Astrocyte (in vitro differentiated cells and primary cell): ENCODE results near the gene TBRG4. TPM values are rescaled to one million over a fixed set of nuclear protein-coding genes. Genes with fewer than 3 reads are reported as not detected.

ENCODE experiments used
- DNase-seq: peaks from one replicate; pipeline ENCODE4 v3.0.0-alpha.2; 2010; ENCODE audit warnings: low read depth
- FAIRE-seq: peaks from 2 replicates; lab custom pipeline; 2011; peaks lifted over from hg19 to GRCh38; lab: Jason Lieb, UNC
- H2AFZ ChIP-seq: 2 replicates; pipeline ENCODE4 v1.6.0; 2012; ENCODE audit warnings: low read depth, low read length, inconsistent platforms
- H3K27ac ChIP-seq: 2 replicates; pipeline ENCODE4 v1.5.1; 2011; ENCODE audit warnings: low read depth, low read length, inconsistent platforms
- H3K27me3 ChIP-seq: 2 replicates; pipeline ENCODE4 v1.6.0; 2011; ENCODE audit warnings: low read length, inconsistent platforms; ENCODE audit not compliant: insufficient read depth
- H3K36me3 ChIP-seq: 2 replicates; pipeline ENCODE4 v1.5.1; 2011; ENCODE audit warnings: low read length, inconsistent platforms; ENCODE audit not compliant: insufficient read depth
- H3K4me1 ChIP-seq: 2 replicates; pipeline ENCODE4 v1.5.1; 2011; ENCODE audit warnings: low read length, inconsistent platforms; ENCODE audit not compliant: insufficient read depth
- H3K4me2 ChIP-seq: 2 replicates; pipeline ENCODE4 v1.6.0; 2012; ENCODE audit warnings: low read length, inconsistent platforms
- H3K4me3 ChIP-seq: 2 replicates; pipeline ENCODE4 v1.5.1; 2011; ENCODE audit warnings: low read depth, mild to moderate bottlenecking, low read length, inconsistent platforms; ENCODE audit not compliant: insufficient read depth
- H3K79me2 ChIP-seq: 2 replicates; pipeline ENCODE4 v1.6.0; 2012; ENCODE audit warnings: mild to moderate bottlenecking, low read length, inconsistent platforms; ENCODE audit not compliant: insufficient read depth
- H3K9ac ChIP-seq: 2 replicates; pipeline ENCODE4 v1.6.0; 2012; ENCODE audit warnings: mild to moderate bottlenecking, low read length, inconsistent platforms
- H3K9me3 ChIP-seq: 2 replicates; pipeline ENCODE4 v1.5.1; 2012; ENCODE audit warnings: low read depth, mild to moderate bottlenecking, low read length, inconsistent platforms; ENCODE audit not compliant: insufficient read depth
- H4K20me1 ChIP-seq: 2 replicates; pipeline ENCODE4 v1.6.0; 2012; ENCODE audit warnings: low read length, inconsistent platforms; ENCODE audit not compliant: insufficient read depth
- H3K27ac Mint-ChIP-seq: one replicate; pipeline ENCODE4 v1.8.0; 2021; ENCODE audit warnings: mild to moderate bottlenecking, mixed read lengths; ENCODE audit not compliant: unreplicated experiment
- H3K27me3 Mint-ChIP-seq: one replicate; pipeline ENCODE4 v1.8.0; 2021; ENCODE audit warnings: low read depth, mixed read lengths; ENCODE audit not compliant: unreplicated experiment
- H3K36me3 Mint-ChIP-seq: one replicate; pipeline ENCODE4 v1.8.0; 2021; ENCODE audit warnings: low read depth, mixed read lengths; ENCODE audit not compliant: unreplicated experiment
- H3K4me1 Mint-ChIP-seq: one replicate; pipeline ENCODE4 v1.8.0; 2021; ENCODE audit warnings: low read depth, mixed read lengths; ENCODE audit not compliant: unreplicated experiment
- H3K4me3 Mint-ChIP-seq: one replicate; pipeline ENCODE4 v1.8.0; 2021; ENCODE audit warnings: mild to moderate bottlenecking, moderate library complexity, mixed read lengths; ENCODE audit not compliant: unreplicated experiment
- H3K9me3 Mint-ChIP-seq: one replicate; pipeline ENCODE4 v1.8.0; 2021; ENCODE audit warnings: mild to moderate bottlenecking, mixed read lengths; ENCODE audit not compliant: unreplicated experiment
- EZH2 ChIP-seq: IDR thresholded peaks from 2 replicates; pipeline ENCODE4 v1.6.1; 2012; ENCODE audit warnings: mild to moderate bottlenecking, low read length, inconsistent platforms; ENCODE audit not compliant: insufficient read depth
- total RNA-seq: library from RNA; stranded (reverse); gene quantifications from 2 replicates; pipeline ENCODE4 v1.2.1, GENCODE V29; 2021
- TF ChIP-seq, protein P1 (sequence below): IDR thresholded peaks from 2 replicates; pipeline ENCODE4 v1.5.1; 2011; ENCODE audit warnings: low read depth, mild to moderate bottlenecking, inconsistent platforms, low read length, moderate library complexity; ENCODE audit not compliant: insufficient read depth

Gene TBRG4
- total RNA-seq, 1 donor from 2014 or later: 65.2 TPM

DNA sequence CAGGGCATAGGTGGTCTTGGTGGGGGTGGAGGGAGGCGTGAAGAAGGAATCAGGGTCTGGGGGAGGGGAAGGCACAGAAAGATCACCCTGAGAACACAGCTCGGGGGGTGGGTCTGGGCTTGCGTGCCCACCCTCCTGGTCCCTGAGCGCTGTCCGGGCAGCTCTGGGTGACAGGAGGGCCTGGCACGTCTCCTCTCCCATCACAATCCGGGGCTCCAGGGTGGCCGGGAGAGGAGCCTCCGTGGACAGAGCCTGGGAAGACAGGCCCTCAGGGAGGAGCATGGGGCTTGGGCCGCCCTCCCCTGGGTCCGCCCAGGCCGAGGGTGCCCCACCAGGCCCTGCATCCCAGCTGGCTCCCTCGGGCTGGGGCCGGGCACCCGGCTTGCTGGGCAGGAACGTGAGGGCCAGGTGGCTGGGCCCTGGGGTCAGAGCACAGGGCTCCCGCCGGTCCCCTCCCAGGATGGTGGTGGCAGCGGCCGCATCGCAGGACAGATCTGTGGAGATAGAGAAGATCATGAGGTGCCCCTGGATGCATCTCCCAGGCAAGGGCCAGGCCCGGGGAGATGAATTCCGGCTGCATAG is 25.8 kb downstream of the TBRG4 start:
- DNase-seq: no peak
- Mint-ChIP-seq H3K4me3 (no peak overlapping the region), H3K27ac (no peak overlapping the region), H3K27me3 (no peaks in the 10 kb centered on the region), H3K9me3 (no peaks in the 10 kb centered on the region), H3K4me1 (no peaks in the 10 kb centered on the region), H3K36me3 (peaks cover 5% of the 10 kb centered on the region)
- Histone ChIP-seq H3K4me3 (no peak overlapping the region), H3K27me3 (no peaks in the 10 kb centered on the region), H3K4me1 (peaks cover 6% of the 10 kb centered on the region), H3K9ac (no peak overlapping the region), H4K20me1 (peaks cover 7% of the 10 kb centered on the region), H3K36me3 (no peaks in the 10 kb centered on the region), H3K4me2 (no peak overlapping the region), H3K9me3 (no peaks in the 10 kb centered on the region), H2AFZ (no peak overlapping the region), H3K79me2 (no peaks in the 10 kb centered on the region), H3K27ac (no peak overlapping the region)
- FAIRE-seq: no peak
- TF ChIP-seq, protein P1, sequence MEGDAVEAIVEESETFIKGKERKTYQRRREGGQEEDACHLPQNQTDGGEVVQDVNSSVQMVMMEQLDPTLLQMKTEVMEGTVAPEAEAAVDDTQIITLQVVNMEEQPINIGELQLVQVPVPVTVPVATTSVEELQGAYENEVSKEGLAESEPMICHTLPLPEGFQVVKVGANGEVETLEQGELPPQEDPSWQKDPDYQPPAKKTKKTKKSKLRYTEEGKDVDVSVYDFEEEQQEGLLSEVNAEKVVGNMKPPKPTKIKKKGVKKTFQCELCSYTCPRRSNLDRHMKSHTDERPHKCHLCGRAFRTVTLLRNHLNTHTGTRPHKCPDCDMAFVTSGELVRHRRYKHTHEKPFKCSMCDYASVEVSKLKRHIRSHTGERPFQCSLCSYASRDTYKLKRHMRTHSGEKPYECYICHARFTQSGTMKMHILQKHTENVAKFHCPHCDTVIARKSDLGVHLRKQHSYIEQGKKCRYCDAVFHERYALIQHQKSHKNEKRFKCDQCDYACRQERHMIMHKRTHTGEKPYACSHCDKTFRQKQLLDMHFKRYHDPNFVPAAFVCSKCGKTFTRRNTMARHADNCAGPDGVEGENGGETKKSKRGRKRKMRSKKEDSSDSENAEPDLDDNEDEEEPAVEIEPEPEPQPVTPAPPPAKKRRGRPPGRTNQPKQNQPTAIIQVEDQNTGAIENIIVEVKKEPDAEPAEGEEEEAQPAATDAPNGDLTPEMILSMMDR: no peak

DNA sequence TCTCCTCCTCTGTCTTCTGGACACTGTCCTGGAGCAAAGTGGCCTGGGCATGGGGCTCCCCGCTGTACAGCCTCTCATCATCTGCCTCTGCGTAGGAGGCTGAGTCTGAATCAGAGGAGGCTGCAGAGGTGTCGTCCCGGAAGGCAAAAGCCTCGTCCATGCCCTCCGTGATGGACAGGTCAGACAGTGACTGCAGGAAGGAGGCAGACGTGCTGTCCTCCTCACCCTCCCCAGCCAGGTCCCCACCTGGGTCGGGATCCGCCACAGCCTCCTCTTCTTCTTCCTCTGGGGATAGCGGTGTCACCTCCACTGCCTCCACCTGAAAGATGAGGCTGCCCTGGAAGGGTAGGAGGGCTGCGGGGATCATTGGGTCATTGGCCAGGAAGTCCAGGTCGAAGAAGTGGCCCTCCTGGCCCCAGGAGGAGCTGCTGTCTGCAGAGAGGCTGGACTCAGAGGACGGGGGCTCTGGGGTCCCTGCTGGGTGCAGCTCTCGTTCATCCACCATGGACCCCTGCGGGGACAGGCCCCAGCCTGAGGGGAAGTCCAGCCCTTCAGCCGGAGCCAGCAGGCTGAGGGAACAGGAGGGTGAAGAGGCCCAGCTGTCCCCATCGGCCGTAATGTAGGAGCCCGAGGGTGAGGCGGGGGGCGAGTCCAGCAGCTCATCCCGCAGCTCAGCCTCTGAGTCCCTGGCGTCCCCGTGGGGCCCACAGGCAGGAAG is 26.4 kb downstream of the TBRG4 start:
- Histone ChIP-seq H3K36me3 (no peaks in the 10 kb centered on the region), H3K27ac (no peak overlapping the region), H2AFZ (no peak overlapping the region), H3K27me3 (no peaks in the 10 kb centered on the region), H3K4me1 (peaks cover 6% of the 10 kb centered on the region), H3K4me2 (no peak overlapping the region), H4K20me1 (peaks cover 7% of the 10 kb centered on the region), H3K4me3 (no peak overlapping the region), H3K9me3 (no peaks in the 10 kb centered on the region), H3K9ac (no peak overlapping the region), H3K79me2 (no peaks in the 10 kb centered on the region)
- no peaks in the 10 kb centered on the region for H3K9me3 Mint-ChIP-seq
- H3K27me3 Mint-ChIP-seq: no peaks in the 10 kb centered on the region
- H3K4me3 Mint-ChIP-seq: no peak overlapping the region
- peaks cover 7% of the 10 kb centered on the region for H3K36me3 Mint-ChIP-seq
- no peak for DNase-seq
- TF ChIP-seq, protein P1: no peak
- no peak for TF ChIP-seq EZH2
- FAIRE-seq: no peak
- H3K4me1 Mint-ChIP-seq: no peaks in the 10 kb centered on the region
- H3K27ac Mint-ChIP-seq: no peak overlapping the region

DNA sequence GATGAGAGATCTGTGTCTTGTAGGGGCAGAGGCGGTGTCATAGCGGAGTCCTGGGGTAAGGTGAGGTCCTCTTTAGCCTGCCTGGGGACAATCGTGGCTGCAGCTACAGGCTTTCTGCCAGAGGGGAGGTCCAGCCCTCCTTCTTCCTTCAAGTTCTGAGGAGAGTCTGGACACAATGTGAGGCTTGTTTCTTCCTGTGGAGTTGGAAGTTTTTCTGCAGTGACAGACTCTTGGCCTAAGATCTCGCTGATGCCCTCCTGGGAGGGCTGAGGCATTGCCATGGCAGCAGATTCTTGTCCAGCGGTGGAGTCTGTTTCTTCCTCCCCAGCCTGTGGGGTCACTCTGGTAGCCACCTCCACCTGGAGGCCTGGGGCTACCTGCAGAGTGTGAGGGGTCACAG is 27.2 kb downstream of the TBRG4 start:
- Histone ChIP-seq H3K4me3 (no peak overlapping the region), H3K36me3 (no peaks in the 10 kb centered on the region), H3K27ac (no peak overlapping the region), H3K9ac (no peak overlapping the region), H2AFZ (no peak overlapping the region), H3K4me2 (no peak overlapping the region), H3K4me1 (peaks cover 6% of the 10 kb centered on the region), H3K79me2 (no peaks in the 10 kb centered on the region), H4K20me1 (peaks cover 7% of the 10 kb centered on the region), H3K27me3 (no peaks in the 10 kb centered on the region), H3K9me3 (no peaks in the 10 kb centered on the region)
- no peaks in the 10 kb centered on the region for H3K9me3 Mint-ChIP-seq
- no peak overlapping the region for H3K4me3 Mint-ChIP-seq
- DNase-seq (no peak), FAIRE-seq (no peak)
- peaks cover 12% of the 10 kb centered on the region for H3K36me3 Mint-ChIP-seq
- no peaks in the 10 kb centered on the region for H3K4me1 Mint-ChIP-seq
- no peaks in the 10 kb centered on the region for H3K27me3 Mint-ChIP-seq
- TF ChIP-seq EZH2: no peak
- TF ChIP-seq, protein P1: no peak
- H3K27ac Mint-ChIP-seq: no peak overlapping the region
